HG03520 (cell line): Measurements from ENCODE around the gene INPP5F.
A peak's percentile ranks its signal among the peaks of the same experiment; 100 is the strongest.

ENCODE experiments used
- ATAC-seq: cut with Tn5 transposase; IDR thresholded peaks from one replicate; pipeline ENCODE4 v1.9.1; 2021; ENCODE audit warnings: mild to moderate bottlenecking, moderate library complexity; ENCODE audit not compliant: unreplicated experiment

Gene INPP5F

DNA sequence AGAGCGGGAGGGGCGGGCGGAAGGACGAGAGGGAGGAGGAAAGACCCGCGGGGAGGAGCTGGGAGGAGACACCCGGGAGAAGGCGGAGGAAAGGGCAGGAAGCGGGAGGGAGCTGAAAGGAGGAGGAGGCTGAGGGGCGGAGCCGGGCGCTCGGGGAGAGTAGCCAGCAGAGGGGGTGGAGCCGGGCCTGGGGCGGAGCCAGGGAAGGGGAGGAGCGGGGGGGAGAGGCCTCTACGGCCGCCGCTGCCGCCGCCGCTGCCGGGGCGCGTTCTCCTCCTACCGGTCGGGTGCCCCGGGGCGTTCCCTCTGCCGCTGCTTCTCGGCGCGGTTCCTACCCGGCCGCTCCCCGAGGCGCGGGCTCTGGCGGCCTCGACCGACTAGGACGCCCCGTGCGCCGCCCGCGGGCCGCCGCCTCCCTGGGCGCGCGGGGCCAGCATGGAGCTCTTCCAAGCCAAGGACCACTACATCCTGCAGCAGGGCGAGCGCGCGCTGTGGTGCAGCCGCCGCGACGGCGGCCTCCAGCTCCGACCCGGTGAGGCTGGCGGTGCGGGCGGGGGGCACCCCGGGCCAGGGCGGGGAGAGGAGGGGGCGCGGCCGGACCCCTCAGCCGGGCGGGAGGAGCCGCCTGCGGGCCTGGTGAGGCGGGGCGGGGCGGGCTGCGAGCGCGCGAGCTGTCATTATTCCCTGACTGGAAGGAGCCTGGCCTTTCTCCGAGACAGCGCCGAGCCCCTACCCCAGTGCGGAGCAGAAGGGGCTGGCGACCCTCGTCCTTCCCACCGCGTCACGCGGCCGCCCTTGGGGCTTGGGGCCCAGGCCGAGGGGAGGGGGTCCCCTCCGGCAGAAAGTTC is at the start of gene INPP5F:
TSS of gene INPP5F (plus strand) at position 223 of the 848 bp plus-strand sequence. CDS start at position 436, 213 bp downstream.
- peak; percentile 74 for ATAC-seq

DNA sequence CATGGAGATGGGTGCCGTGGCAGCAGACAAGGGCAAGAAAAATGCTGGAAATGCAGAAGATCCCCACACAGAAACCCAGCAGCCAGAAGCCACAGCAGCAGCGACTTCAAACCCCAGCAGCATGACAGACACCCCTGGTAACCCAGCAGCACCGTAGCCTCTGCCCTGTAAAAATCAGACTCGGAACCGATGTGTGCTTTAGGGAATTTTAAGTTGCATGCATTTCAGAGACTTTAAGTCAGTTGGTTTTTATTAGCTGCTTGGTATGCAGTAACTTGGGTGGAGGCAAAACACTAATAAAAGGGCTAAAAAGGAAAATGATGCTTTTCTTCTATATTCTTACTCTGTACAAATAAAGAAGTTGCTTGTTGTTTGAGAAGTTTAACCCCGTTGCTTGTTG is 48.7 kb upstream of the INPP5F start:
- ATAC-seq = no peak

DNA sequence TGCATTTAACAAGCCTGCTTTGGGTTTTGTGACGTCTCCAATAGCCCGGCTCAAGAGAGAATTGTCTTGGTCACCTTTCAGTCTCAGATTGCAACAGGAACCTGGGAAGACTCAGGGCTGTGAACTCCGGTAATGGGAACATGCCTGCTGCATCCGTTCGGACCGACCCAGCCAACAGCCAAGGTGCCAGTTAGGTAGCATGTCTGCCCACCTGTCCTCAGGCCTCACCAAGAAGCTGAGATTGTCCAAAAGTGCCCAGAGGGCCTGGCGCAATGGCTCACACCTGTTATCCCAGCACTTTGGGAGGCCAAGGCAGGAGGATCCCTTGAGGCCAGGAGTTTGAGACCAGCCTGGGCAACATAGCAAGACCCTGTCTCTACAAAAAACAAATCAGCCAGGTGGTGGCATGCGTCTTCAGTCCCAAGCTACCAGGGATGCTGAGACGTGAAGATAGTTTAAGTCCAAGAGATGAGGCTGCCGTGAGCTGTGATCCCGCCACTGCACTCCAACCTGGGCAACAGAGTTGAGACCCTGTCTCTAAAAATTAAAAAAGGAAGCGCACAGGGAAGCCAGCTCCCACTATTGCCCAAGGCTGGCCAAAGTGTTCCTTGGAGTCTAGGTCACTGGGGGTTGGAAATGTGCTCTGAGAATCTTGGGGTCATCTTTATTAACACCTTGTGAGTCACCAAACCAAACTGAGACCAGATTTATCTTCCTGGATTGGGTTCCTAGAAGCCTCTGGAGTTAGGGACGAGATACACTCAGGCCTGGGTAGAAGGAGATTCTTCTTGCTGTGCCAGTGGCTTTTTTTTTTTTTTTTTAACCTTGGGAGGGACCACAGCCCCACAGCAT is 47.7 kb upstream of the INPP5F start:
- ATAC-seq = no peak

- no peak for ATAC-seq
Measured at GRCh38 chr10:119679480-119679829, 46.4 kb upstream of the INPP5F start.

DNA sequence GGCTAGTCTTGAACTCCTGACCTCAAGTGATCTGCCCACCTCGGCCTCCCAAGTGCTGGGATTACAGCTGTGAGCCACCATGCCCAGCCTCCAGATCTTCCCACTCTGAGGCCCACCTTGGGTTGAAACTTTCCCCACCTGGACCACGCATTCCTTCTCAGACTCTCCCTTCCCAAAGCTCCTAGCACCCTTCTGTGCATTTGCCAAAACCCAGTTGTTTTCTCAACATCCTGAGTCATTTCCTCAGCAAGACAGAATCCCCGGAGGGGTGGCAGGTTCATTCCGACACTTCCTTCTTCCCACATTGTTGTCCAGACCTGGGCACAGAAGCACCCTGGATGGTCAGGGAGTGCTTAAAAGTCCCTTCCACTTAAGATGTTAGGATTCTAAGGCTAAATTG is 45.8 kb upstream of the INPP5F start:
- no peak for ATAC-seq

GRCh38 chr10:119680650-119681081 is 45.2 kb upstream of the INPP5F start:
- ATAC-seq = no peak

- peak; percentile 73 for ATAC-seq
Measured at GRCh38 chr10:119686465-119687191, 39.2 kb upstream of the INPP5F start.

GRCh38 chr10:119687192-119688032 is 38.4 kb upstream of the INPP5F start:
- no peak for ATAC-seq

GRCh38 chr10:119688033-119688508 is 37.8 kb upstream of the INPP5F start:
- ATAC-seq = peak; percentile 52

DNA sequence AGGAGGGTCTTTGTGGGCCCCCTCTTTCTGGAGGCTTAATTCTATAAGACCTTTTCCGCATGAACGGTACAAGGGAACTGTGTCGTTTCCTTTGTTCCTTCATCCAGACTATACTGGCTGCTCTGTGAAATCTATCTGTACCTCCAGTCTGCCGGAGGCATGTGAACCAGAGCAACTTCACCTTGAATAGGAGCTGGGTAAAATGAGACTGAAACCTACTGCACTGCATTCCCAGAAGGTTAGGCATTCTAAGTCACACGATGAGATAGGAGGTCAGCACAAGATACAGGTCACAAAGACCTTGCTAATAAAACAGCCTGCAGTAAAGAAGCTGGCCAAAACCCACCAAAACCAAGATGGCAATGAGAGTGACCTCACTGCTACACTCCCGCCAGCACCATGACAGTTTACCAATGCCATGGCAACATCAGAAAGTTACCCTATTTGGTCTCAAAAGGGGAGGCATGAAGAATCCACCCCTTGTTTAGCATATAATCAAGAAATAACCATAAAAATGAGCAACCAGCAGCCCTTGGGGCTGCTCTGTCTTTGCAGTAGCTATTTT is 36.8 kb upstream of the INPP5F start:
- no peak for ATAC-seq

DNA sequence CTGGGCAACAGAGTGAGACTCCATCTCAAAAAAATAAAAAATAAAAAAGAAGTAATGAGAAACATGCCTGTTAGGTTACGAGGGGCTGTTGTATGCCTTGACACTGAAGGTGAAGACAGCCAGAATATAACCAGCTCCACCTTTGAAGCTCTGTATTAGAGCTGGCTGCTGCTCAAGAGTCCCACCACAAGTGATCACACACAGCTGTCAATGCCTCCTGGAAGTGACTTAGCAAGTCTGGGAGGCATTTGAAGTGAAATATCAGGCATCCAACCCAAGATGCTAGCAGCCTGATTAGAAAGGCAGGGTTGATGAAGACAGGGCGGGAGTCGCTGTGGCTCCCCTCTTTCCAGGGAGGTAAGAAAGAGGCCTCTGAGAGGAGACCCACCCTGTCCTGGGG is 34.1 kb upstream of the INPP5F start:
- no peak for ATAC-seq

DNA sequence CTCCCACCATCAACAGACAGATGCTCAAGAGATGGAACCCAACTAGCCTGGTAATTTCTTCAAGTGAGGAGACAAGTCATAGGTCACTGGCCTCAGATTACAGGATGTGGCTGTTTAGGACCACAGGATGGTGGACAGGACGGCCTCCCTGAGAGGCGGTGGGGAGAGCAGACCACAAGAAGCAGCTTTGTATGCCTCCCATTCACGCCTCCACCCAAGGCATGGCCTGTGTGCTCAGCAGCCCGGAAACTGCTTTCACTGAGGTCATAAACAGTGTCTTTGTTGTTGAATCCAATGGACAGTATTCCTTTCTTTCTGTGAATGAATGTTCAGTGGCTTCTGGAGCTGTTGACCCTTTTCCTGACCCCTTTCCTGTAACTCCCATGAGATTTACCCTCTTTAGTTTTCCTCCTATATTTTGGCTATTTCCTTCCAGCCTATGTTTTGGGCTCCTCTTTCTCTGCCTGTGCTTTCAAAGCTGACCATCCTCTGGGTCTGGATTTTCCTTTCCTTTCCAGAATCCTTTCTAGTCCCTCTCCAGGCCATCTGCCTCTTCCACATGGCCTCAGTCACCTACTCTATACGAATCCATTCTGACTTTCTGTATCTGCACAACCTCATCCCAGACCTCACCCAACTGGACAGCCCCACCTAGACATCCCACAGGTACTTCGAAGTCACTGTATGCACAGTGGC is 32.4 kb upstream of the INPP5F start:
- peak; percentile 55 for ATAC-seq

DNA sequence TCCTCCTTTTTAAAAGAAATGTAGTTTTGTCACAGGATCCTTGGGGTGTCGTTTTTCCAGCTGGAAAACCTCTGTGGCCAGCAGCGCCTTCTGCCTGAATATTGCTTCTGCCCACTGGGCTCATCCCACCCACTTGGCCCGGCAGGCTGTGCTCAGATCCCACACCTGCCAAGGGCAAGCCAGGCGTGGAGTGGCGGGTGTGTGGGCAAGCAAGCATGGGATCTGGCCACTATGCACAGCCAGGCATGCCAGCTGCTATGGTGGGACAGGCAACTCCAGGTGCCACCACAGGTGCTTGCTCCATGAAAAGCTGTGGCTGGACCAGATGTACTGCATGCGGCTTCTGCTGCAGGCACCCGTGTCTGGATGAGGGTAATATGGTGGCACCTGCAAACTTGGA is 31.2 kb upstream of the INPP5F start:
- ATAC-seq = no peak

DNA sequence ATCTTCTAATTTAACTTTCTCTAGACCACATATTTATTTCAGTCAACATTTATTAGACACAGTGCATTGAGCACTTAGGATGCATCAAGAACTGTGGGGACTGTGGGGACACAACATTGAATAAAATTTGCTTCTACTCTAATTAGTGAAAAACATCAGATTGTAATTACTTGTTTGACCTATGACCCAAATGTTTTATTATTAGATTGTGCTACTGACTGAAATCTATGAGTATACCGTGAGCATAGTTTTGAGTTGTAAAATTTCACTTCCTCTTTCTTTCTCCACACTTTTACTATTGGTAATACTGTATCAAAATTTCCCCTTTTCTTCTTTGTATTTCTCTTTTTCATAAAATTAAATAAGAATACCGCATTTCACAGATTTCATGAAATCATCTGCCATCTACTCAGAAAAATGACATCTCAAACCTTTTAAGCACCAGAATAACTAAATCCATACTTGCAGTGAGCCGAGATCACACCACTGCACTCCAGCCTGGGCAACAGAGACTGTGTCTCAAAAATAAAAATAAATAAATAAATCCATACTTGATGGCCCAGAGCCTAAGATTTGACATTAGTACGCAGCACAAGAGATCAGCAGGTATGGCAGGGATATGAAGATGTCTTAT is 25.4 kb upstream of the INPP5F start:
- ATAC-seq = peak; percentile 46

- no peak for ATAC-seq
Measured at GRCh38 chr10:119701861-119702260, 24.0 kb upstream of the INPP5F start.

- ATAC-seq = no peak
Measured at GRCh38 chr10:119702583-119702982, 23.3 kb upstream of the INPP5F start.

- ATAC-seq = no peak
Measured at GRCh38 chr10:119703903-119704508, 21.8 kb upstream of the INPP5F start.

- peak; percentile 45 for ATAC-seq
Measured at GRCh38 chr10:119705434-119705831, 20.4 kb upstream of the INPP5F start.
